ENCODE results near the gene MED9. TPM values are rescaled to one million over a fixed set of nuclear protein-coding genes. Genes with fewer than 3 reads are reported as not detected.
A peak's percentile ranks its signal among the peaks of the same experiment; 100 is the strongest.

The MED9 gene, protein sequence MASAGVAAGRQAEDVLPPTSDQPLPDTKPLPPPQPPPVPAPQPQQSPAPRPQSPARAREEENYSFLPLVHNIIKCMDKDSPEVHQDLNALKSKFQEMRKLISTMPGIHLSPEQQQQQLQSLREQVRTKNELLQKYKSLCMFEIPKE
- 13.6 and 15.1 TPM in 2 replicates for total RNA-seq
- 16.3 and 18.2 TPM in 2 replicates for polyA plus RNA-seq
- polyA plus RNA-seq (2011; cell fraction: cytosol; rRNA removed), result 11.6 and 12.1 TPM in 2 replicates
- 12.9 and 15.5 TPM in 2 replicates for polyA plus RNA-seq (2011; cell fraction: nucleus; rRNA removed)
- polyA plus RNA-seq (2012), result 7.4 and 8.8 TPM in 2 replicates
- polyA minus RNA-seq, result 13.8 and 15.5 TPM in 2 replicates
- 10.1 TPM for polyA minus RNA-seq (2011; cell fraction: cytosol; rRNA and poly(A)+ RNA removed)
- polyA minus RNA-seq (2011; cell fraction: nucleus; rRNA and poly(A)+ RNA removed), result 24.0 and 29.7 TPM in 2 replicates
- percentile 80 among the genes with signal in this experiment for Bru-seq, nascent RNA
- percentile 65 among the genes with signal in this experiment for BruChase-seq, experiment 1, labeled RNA remaining after a 6-hour chase
- BruChase-seq, experiment 2, labeled RNA remaining after a 2-hour chase, result percentile 70 among the genes with signal in this experiment
- long read RNA-seq, transcript MED9-201 (2 exons, 2,228 nt), result major isoform, 22 of 26 reads
- long read RNA-seq, partial matches to known transcripts, result 0 of 26 reads
- long read RNA-seq, other reads (novel, unspliced or antisense), result 3 of 26 reads

GRCh38 chr17:17476865-17477467 lies at the start of gene MED9:
Gene MED9 (plus strand): TSS chr17:17477000. CDS start chr17:17477042, 42 bp downstream.
- Histone ChIP-seq H3K36me3 (ENCODE audit: control insufficient read depth in 2 of 2, extremely low read depth in 1 of 2, insufficient read depth in 2 of 2, low read length in 2 of 2) (no peaks in the 10 kb centered on the region), H3K79me2 (ENCODE audit: control insufficient read depth, insufficient read depth, low read length) (peaks cover 44% of the 10 kb centered on the region), H3K27ac (ENCODE audit: insufficient read depth, low read depth, low read length) (peak within 1 kb of the TSS; percentile 69), H3K9me3 (replicated peaks; ENCODE audit: control insufficient read depth, insufficient read depth, low read length) (no peaks in the 10 kb centered on the region), H3K4me2 (ENCODE audit: insufficient read depth, low read length) (peak within 1 kb of the TSS; percentile 91), H3K27me3 (ENCODE audit: control insufficient read depth in 2 of 2, insufficient read depth in 2 of 2, low read length in 2 of 2) (peaks cover 11 to 20% of the 10 kb centered on the region in 2 experiments), H3K4me3 (replicated peaks in 1 of 3; ENCODE audit: insufficient read depth in 1 of 3, low read depth in 1 of 3, low read length in 3 of 3) (peak within 1 kb of the TSS; percentile 66 to 97 (median 78)), H3K9me1 (replicated peaks; ENCODE audit: control insufficient read depth, extremely low read depth, insufficient read depth, low read length) (no peaks in the 10 kb centered on the region), H2AFZ (ENCODE audit: low read depth, low read length) (peak within 1 kb of the TSS; percentile 69), H4K20me1 (replicated peaks; ENCODE audit: control insufficient read depth, extremely low read depth, insufficient read depth, low read length) (no peaks in the 10 kb centered on the region), H3K4me1 (ENCODE audit: control insufficient read depth, extremely low read depth, insufficient read depth, low read length) (peaks cover 10% of the 10 kb centered on the region), H3K9ac (replicated peaks; ENCODE audit: extremely low read depth, insufficient read depth, low read length) (peak within 1 kb of the TSS; percentile 88)
- peak; percentile 86 for FAIRE-seq
- intact Hi-C loops (cut with micrococcal nuclease), result loop anchor here (1.0 kb wide), 2 partner anchors 17 to 31 kb away; no protein-coding TSS in a partner anchor
- ChIA-PET CTCF (no interaction called here), POLR2A (no interaction called here)
- dilution Hi-C loops (cut with MboI; ENCODE audit: extremely low pct_ligation_motif_present, low sequenced_read_pairs), result no loop called here
- TF ChIP-seq GATA2 (IDR thresholded peaks at IDR 0.05; ENCODE audit: insufficient read depth, insufficient read length, low read depth, low read length) (no peak), FOS (IDR thresholded peaks at IDR 0.05; ENCODE audit: borderline replicate concordance, insufficient read depth, low read length) (no peak), MAX (IDR thresholded peaks at IDR 0.05; ENCODE audit: insufficient read depth, insufficient read length) (no peak), POLR2AphosphoS5 (IDR thresholded peaks at IDR 0.05; ENCODE audit: insufficient read depth, low read depth, low read length) (peak; percentile 69), POLR2A (IDR thresholded peaks at IDR 0.05; ENCODE audit: low read depth, low read length) (peak; percentile 71)
- DNase-seq (ENCODE audit: low read depth, low spot score), result peak; percentile 85
- TSS peak; percentile 78 for BruUV-seq (replicated peaks)

All from endothelial cell of umbilical vein (primary cell).